Caco-2 (cell line): Measurements from ENCODE around the gene TMEM45B. TPM values are rescaled to one million over a fixed set of nuclear protein-coding genes. Genes with fewer than 3 reads are reported as not detected.

Source experiments
- BruUV-seq: library from RNA; stranded (reverse); fragments of 400-500 nt; replicated peaks from 2 replicates; lab custom pipeline; 2021; lab: Mats Ljungman, UMichigan
- CTCF ChIA-PET: fragments of 300-600 bp; sonication (Branson Sonifier 250); formaldehyde crosslinking; loops from one replicate; lab custom pipeline; 2022; ENCODE audit warnings: antibody characterized with exemption; lab: Charles Lee
- POLR2A ChIA-PET: fragments of 300-600 bp; sonication (Branson Sonifier 250); formaldehyde crosslinking; loops from one replicate; lab custom pipeline; 2022; ENCODE audit warnings: antibody characterized with exemption; lab: Charles Lee
- DNase-seq, 2 experiments: peaks; one replicate each; pipeline versions ENCODE4 v3.0.0 to v3.0.0-alpha.2; 2020 to 2022
- H3K27me3 ChIP-seq: replicated peaks from 2 replicates; pipeline ENCODE4 v1.6.0; 2011; ENCODE audit warnings: low read length; ENCODE audit not compliant: control insufficient read depth, insufficient read depth
- H3K36me3 ChIP-seq: 2 replicates; pipeline ENCODE4 v1.5.1; 2011; ENCODE audit warnings: low read length; ENCODE audit not compliant: control insufficient read depth, insufficient read depth
- H3K4me1 ChIP-seq: fragments of 250-450 bp; sonication (Bioruptor Pico); 2 replicates; pipeline ENCODE4 v1.5.1; 2020; ENCODE audit warnings: mild to moderate bottlenecking
- H3K4me3 ChIP-seq: 2 replicates; pipeline ENCODE4 v1.5.1; 2011; ENCODE audit warnings: low read depth, mild to moderate bottlenecking, control low read depth, low read length
- H3K9me3 ChIP-seq: fragments of 250-450 bp; sonication (Bioruptor Pico); 2 replicates; pipeline ENCODE4 v1.5.1; 2020; ENCODE audit warnings: mild to moderate bottlenecking, moderate library complexity
- H3K27ac Mint-ChIP-seq: one replicate; pipeline ENCODE4 v1.8.0; 2022; ENCODE audit warnings: mixed read lengths; ENCODE audit not compliant: unreplicated experiment
- H3K27me3 Mint-ChIP-seq: one replicate; pipeline ENCODE4 v1.8.0; 2022; ENCODE audit warnings: mixed read lengths; ENCODE audit not compliant: insufficient read depth, unreplicated experiment
- H3K36me3 Mint-ChIP-seq: one replicate; pipeline ENCODE4 v1.8.0; 2022; ENCODE audit warnings: mild to moderate bottlenecking, mixed read lengths; ENCODE audit not compliant: insufficient read depth, unreplicated experiment
- H3K4me1 Mint-ChIP-seq: one replicate; pipeline ENCODE4 v1.8.0; 2022; ENCODE audit warnings: low read depth, mixed read lengths; ENCODE audit not compliant: unreplicated experiment
- H3K4me3 Mint-ChIP-seq: one replicate; pipeline ENCODE4 v1.8.0; 2022; ENCODE audit warnings: mild to moderate bottlenecking, moderate library complexity, mixed read lengths; ENCODE audit not compliant: unreplicated experiment
- H3K9me3 Mint-ChIP-seq: one replicate; pipeline ENCODE4 v1.8.0; 2022; ENCODE audit warnings: mixed read lengths; ENCODE audit not compliant: unreplicated experiment
- intact Hi-C: fragments of 100-400 bp; cut with micrococcal nuclease; formaldehyde crosslinking; loops from one replicate; pipeline ENCODE4 v1.10.0; 2022; ENCODE audit not compliant: unreplicated experiment
- total RNA-seq: library from RNA; stranded (reverse); gene quantifications from 2 replicates; pipeline ENCODE4 v1.2.3, GENCODE V29; 2022
- TF ChIP-seq, protein P1 (sequence below), 2 experiments: fragments of 200-600 bp in 1 of 2; IDR thresholded peaks; 1 replicate in 1 of 2; 2 replicates in 1 of 2; pipeline versions ENCODE4 v1.5.1 to v1.8.0; 2011 to 2022; ENCODE audit warnings: antibody characterized with exemption in 1 of 2, control low read depth in 1 of 2, inconsistent platforms in 1 of 2, low read depth in 1 of 2, low read length in 1 of 2, mild to moderate bottlenecking in 1 of 2, moderate library complexity in 1 of 2; ENCODE audit not compliant: insufficient read depth in 1 of 2, severe bottlenecking in 1 of 2, unreplicated experiment in 1 of 2

TMEM45B gene
- total RNA-seq, 1 experiment from 2014 or later, result 60.0 TPM

- H3K27me3 Mint-ChIP-seq, result no peaks in the 10 kb centered on the region
- CTCF ChIA-PET, result interaction anchor here (2.3 to 2.4 kb wide), 2 partner anchors 12 to 94 kb away, joined by 8 to 11 read pairs; no protein-coding TSS in a partner anchor
- H3K27ac Mint-ChIP-seq, result no peak overlapping the region
These were observed 47.8 kb upstream of the TMEM45B start for GRCh38 chr11:129767827-129768226.

DNA sequence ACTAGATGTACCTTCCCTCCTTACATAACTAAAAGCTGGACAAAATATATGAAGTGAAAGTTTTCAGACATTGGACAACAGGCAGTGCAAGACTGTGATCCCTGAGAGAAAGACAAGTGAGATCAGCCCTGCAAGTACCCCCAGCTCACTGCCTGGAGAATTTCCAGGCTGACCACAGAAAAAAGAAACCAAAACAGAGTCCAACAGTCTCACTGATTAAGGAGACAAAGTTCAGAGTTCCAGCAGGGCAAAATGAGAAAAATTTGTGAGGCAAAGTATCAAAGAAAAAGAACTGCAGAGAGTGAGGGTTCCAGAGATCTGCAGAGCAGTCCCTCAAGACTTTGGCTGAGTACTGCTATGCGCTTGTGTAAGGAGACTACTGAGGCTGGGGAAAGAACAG is 47.3 kb upstream of the TMEM45B start:
- CTCF ChIA-PET, result interaction anchor here (2.3 to 2.4 kb wide), 2 partner anchors 11 to 94 kb away, joined by 8 to 11 read pairs; no protein-coding TSS in a partner anchor
- peak overlapping the region; percentile 29 for H3K27ac Mint-ChIP-seq
- Histone ChIP-seq H3K36me3 (peaks cover 2% of the 10 kb centered on the region), H3K27me3 (no peaks in the 10 kb centered on the region), H3K9me3 (no peaks in the 10 kb centered on the region; the same call in 1 of the 2 replicates), H3K4me1 (peaks cover 27% of the 10 kb centered on the region), H3K4me3 (no peak overlapping the region)
- TF ChIP-seq, protein P1, sequence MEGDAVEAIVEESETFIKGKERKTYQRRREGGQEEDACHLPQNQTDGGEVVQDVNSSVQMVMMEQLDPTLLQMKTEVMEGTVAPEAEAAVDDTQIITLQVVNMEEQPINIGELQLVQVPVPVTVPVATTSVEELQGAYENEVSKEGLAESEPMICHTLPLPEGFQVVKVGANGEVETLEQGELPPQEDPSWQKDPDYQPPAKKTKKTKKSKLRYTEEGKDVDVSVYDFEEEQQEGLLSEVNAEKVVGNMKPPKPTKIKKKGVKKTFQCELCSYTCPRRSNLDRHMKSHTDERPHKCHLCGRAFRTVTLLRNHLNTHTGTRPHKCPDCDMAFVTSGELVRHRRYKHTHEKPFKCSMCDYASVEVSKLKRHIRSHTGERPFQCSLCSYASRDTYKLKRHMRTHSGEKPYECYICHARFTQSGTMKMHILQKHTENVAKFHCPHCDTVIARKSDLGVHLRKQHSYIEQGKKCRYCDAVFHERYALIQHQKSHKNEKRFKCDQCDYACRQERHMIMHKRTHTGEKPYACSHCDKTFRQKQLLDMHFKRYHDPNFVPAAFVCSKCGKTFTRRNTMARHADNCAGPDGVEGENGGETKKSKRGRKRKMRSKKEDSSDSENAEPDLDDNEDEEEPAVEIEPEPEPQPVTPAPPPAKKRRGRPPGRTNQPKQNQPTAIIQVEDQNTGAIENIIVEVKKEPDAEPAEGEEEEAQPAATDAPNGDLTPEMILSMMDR (IDR thresholded peaks at IDR 0.05; ENCODE audit: insufficient read depth in 1 of 2, low read depth in 1 of 2, low read length in 1 of 2, severe bottlenecking in 1 of 2, unreplicated experiment in 1 of 2), result no peak
- no peak for DNase-seq
- H3K4me3 Mint-ChIP-seq, result no peak overlapping the region
- intact Hi-C loops, result no loop called here
- H3K27me3 Mint-ChIP-seq, result no peaks in the 10 kb centered on the region
- H3K9me3 Mint-ChIP-seq, result peaks cover 8% of the 10 kb centered on the region
- peaks cover 25% of the 10 kb centered on the region for H3K4me1 Mint-ChIP-seq
- H3K36me3 Mint-ChIP-seq, result peaks cover 18% of the 10 kb centered on the region
- POLR2A ChIA-PET, result interaction anchor here (1.1 kb wide), 1 partner anchor 46 kb away, joined by 5 read pairs; no protein-coding TSS in a partner anchor
- BruUV-seq, result no TSS peak

More at GRCh38 chr11:129767827-129768226, 47.8 kb upstream of the TMEM45B start:
- H3K9me3 Mint-ChIP-seq, result peaks cover 8% of the 10 kb centered on the region
- intact Hi-C loops, result loop anchor here (1.0 kb wide), 1 partner anchor 11 kb away; no protein-coding TSS in a partner anchor
- Histone ChIP-seq H3K4me3 (no peak overlapping the region), H3K27me3 (no peaks in the 10 kb centered on the region), H3K9me3 (no peaks in the 10 kb centered on the region; the same call in 1 of the 2 replicates), H3K4me1 (peaks cover 27% of the 10 kb centered on the region), H3K36me3 (peaks cover 2% of the 10 kb centered on the region)
- H3K4me3 Mint-ChIP-seq, result no peak overlapping the region
- H3K4me1 Mint-ChIP-seq, result peaks cover 25% of the 10 kb centered on the region
- POLR2A ChIA-PET, result interaction anchor here (1.1 kb wide), 1 partner anchor 47 kb away, joined by 5 read pairs; no protein-coding TSS in a partner anchor
- peaks cover 18% of the 10 kb centered on the region for H3K36me3 Mint-ChIP-seq
- BruUV-seq, result no TSS peak
- TF ChIP-seq, protein P1 (IDR thresholded peaks at IDR 0.05; ENCODE audit: insufficient read depth in 1 of 2, low read depth in 1 of 2, low read length in 1 of 2, severe bottlenecking in 1 of 2, unreplicated experiment in 1 of 2), result no peak
- no peak for DNase-seq

DNA sequence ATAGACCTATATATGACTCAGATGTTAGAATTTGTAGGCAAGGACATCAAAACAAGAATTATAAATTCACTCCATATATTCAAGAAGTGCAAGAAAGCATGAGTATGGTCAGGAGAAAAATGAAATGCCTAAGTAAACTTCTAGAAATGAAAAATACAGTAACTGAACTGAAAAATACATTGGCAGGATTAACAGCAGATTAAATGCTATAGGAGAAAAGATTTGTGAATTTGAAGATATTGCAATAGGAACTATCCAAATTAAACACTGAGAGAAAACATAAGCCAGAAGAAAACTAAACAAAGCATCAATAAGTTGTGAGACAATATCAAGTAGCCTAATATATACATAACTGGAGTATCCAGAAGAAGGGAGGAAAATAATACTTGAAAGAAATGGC is 46.6 kb upstream of the TMEM45B start:
- Mint-ChIP-seq H3K4me3 (no peak overlapping the region), H3K36me3 (peaks cover 17% of the 10 kb centered on the region), H3K9me3 (peaks cover 8% of the 10 kb centered on the region), H3K27me3 (no peaks in the 10 kb centered on the region), H3K27ac (no peak overlapping the region), H3K4me1 (peaks cover 24% of the 10 kb centered on the region)
- Histone ChIP-seq H3K4me1 (peaks cover 21% of the 10 kb centered on the region), H3K9me3 (peaks cover 1% of the 10 kb centered on the region), H3K36me3 (peaks cover 3% of the 10 kb centered on the region), H3K4me3 (no peak overlapping the region), H3K27me3 (no peaks in the 10 kb centered on the region)
- intact Hi-C loops, result no loop called here
- CTCF ChIA-PET, result no interaction called here
- POLR2A ChIA-PET, result no interaction called here
- BruUV-seq, result no TSS peak
- TF ChIP-seq, protein P1 (IDR thresholded peaks at IDR 0.05; ENCODE audit: insufficient read depth in 1 of 2, low read depth in 1 of 2, low read length in 1 of 2, severe bottlenecking in 1 of 2, unreplicated experiment in 1 of 2), result no peak
- no peak for DNase-seq
